HEK293 (cell line): ENCODE measurements around the gene SOX12.

Source experiments
- CTCF ChIA-PET: fragments of 350-600 bp; formaldehyde crosslinking; extraction: SDS; loops from one replicate; lab custom pipeline; 2021; ENCODE audit warnings: antibody characterized with exemption; lab: Yijun Ruan, JAX
- POLR2A ChIA-PET: fragments of 300-600 bp; formaldehyde crosslinking; extraction: SDS; loops from one replicate; lab custom pipeline; 2020; ENCODE audit warnings: antibody characterized with exemption, inconsistent platforms; lab: Yijun Ruan, JAX
- H3K27ac ChIP-seq: fragments of 200-500 bp; sonication (Bioruptor generic); 2 replicates; pipeline ENCODE4 v1.5.1; 2014; ENCODE audit warnings: low read depth, low read length, control low read depth, inconsistent platforms; ENCODE audit errors: extremely low read depth
- H3K36me3 ChIP-seq, 2 experiments: fragments of 200-500 bp in 1 of 2; sonication (Bioruptor generic) in 1 of 2; 1 replicate in 1 of 2; 2 replicates in 1 of 2; pipeline ENCODE4 v1.5.1; 2014 to 2017; ENCODE audit warnings: inconsistent platforms in 2 of 2, low read length in 2 of 2; ENCODE audit not compliant: control insufficient read depth in 2 of 2, insufficient read depth in 1 of 2
- H3K4me1 ChIP-seq: fragments of 200-500 bp; sonication (Bioruptor generic); 2 replicates; pipeline ENCODE4 v1.5.1; 2014; ENCODE audit warnings: mild to moderate bottlenecking, low read length, inconsistent platforms; ENCODE audit not compliant: control insufficient read depth, insufficient read depth
- H3K4me3 ChIP-seq: 2 replicates; pipeline ENCODE4 v1.5.1; 2011; ENCODE audit warnings: low read depth, mild to moderate bottlenecking, control low read depth, low read length, moderate library complexity
- H3K9me3 ChIP-seq: fragments of 200-500 bp; sonication (Bioruptor generic); 2 replicates; pipeline ENCODE4 v1.5.1; 2014; ENCODE audit warnings: low read depth, low read length, inconsistent platforms; ENCODE audit not compliant: control insufficient read depth, insufficient read depth
- GFI1B ChIP-seq: fragments of 450-650 bp; formaldehyde crosslinking; IDR thresholded peaks from 2 replicates; pipeline ENCODE4 v1.5.1; 2016; ENCODE audit warnings: missing biosample characterization, missing genetic modification characterization
- GLI2 ChIP-seq: fragments of 450-650 bp; formaldehyde crosslinking; IDR thresholded peaks from 2 replicates; pipeline ENCODE4; 2017; ENCODE audit warnings: missing biosample characterization, missing genetic modification characterization, low read depth, borderline replicate concordance
- OSR2 ChIP-seq: fragments of 450-650 bp; formaldehyde crosslinking; IDR thresholded peaks from 2 replicates; pipeline ENCODE4 v1.5.1; 2016; ENCODE audit warnings: missing biosample characterization, missing genetic modification characterization
- RBAK ChIP-seq: fragments of 450-650 bp; formaldehyde crosslinking; IDR thresholded peaks from 2 replicates; pipeline ENCODE4 v1.5.1; 2016; ENCODE audit warnings: missing biosample characterization, missing genetic modification characterization
- REPIN1 ChIP-seq: fragments of 450-650 bp; formaldehyde crosslinking; IDR thresholded peaks from 2 replicates; pipeline ENCODE4 v1.5.1; 2017; ENCODE audit warnings: missing biosample characterization, missing genetic modification characterization, low read depth
- SALL2 ChIP-seq: fragments of 450-650 bp; formaldehyde crosslinking; IDR thresholded peaks from 2 replicates; pipeline ENCODE4 v1.5.0; 2017; ENCODE audit warnings: missing biosample characterization, mild to moderate bottlenecking, missing genetic modification characterization, borderline replicate concordance
- WT1 ChIP-seq: fragments of 450-650 bp; formaldehyde crosslinking; IDR thresholded peaks from 2 replicates; pipeline ENCODE4 v1.5.1; 2016; ENCODE audit warnings: missing biosample characterization, missing genetic modification characterization
- ZBTB1 ChIP-seq: fragments of 450-650 bp; formaldehyde crosslinking; IDR thresholded peaks from 2 replicates; pipeline ENCODE4 v1.5.1; 2016; ENCODE audit warnings: missing biosample characterization, missing genetic modification characterization
- ZBTB17 ChIP-seq: fragments of 450-650 bp; formaldehyde crosslinking; IDR thresholded peaks from 2 replicates; pipeline ENCODE4 v1.5.1; 2016; ENCODE audit warnings: missing biosample characterization, missing genetic modification characterization
- ZFP3 ChIP-seq: fragments of 450-650 bp; formaldehyde crosslinking; IDR thresholded peaks from 2 replicates; pipeline ENCODE4 v1.5.1; 2016; ENCODE audit warnings: low read depth, missing biosample characterization, missing genetic modification characterization
- ZIC2 ChIP-seq: fragments of 450-650 bp; formaldehyde crosslinking; IDR thresholded peaks from 2 replicates; pipeline ENCODE4 v1.5.1; 2016; ENCODE audit warnings: missing biosample characterization, missing genetic modification characterization
- ZNF132 ChIP-seq: fragments of 450-650 bp; formaldehyde crosslinking; IDR thresholded peaks from 2 replicates; pipeline ENCODE4 v1.5.1; 2017; ENCODE audit warnings: missing biosample characterization, missing genetic modification characterization, borderline replicate concordance
- ZNF214 ChIP-seq: fragments of 450-650 bp; formaldehyde crosslinking; IDR thresholded peaks from 2 replicates; pipeline ENCODE4 v1.5.1; 2017; ENCODE audit warnings: missing biosample characterization, mild to moderate bottlenecking, missing genetic modification characterization, borderline replicate concordance
- ZNF221 ChIP-seq: fragments of 450-650 bp; formaldehyde crosslinking; IDR thresholded peaks from 2 replicates; pipeline ENCODE4 v1.5.1; 2017; ENCODE audit warnings: missing biosample characterization, missing genetic modification characterization, borderline replicate concordance
- ZNF394 ChIP-seq: fragments of 450-650 bp; formaldehyde crosslinking; IDR thresholded peaks from 2 replicates; pipeline ENCODE4 v1.5.1; 2016; ENCODE audit warnings: missing biosample characterization, missing genetic modification characterization, mild to moderate bottlenecking, moderate library complexity, borderline replicate concordance
- ZNF571 ChIP-seq: fragments of 450-650 bp; formaldehyde crosslinking; IDR thresholded peaks from 2 replicates; pipeline ENCODE4 v1.5.0; 2017; ENCODE audit warnings: missing biosample characterization, missing genetic modification characterization
- ZNF610 ChIP-seq: fragments of 450-650 bp; formaldehyde crosslinking; IDR thresholded peaks from 2 replicates; pipeline ENCODE4 v1.5.1; 2016; ENCODE audit warnings: missing biosample characterization, missing genetic modification characterization, borderline replicate concordance
- ZNF629 ChIP-seq: fragments of 450-650 bp; formaldehyde crosslinking; IDR thresholded peaks from 2 replicates; pipeline ENCODE4 v1.5.1; 2017; ENCODE audit warnings: missing biosample characterization, missing genetic modification characterization
- ZNF791 ChIP-seq: fragments of 450-650 bp; formaldehyde crosslinking; IDR thresholded peaks from 2 replicates; pipeline ENCODE4 v1.5.1; 2016; ENCODE audit warnings: missing biosample characterization, missing genetic modification characterization
- TF ChIP-seq, protein P1 (sequence below): fragments of 450-650 bp; formaldehyde crosslinking; IDR thresholded peaks from 2 replicates; pipeline ENCODE4 v1.5.1; 2016; ENCODE audit warnings: missing biosample characterization, missing genetic modification characterization
- TF ChIP-seq, protein P2 (sequence below): fragments of 450-650 bp; formaldehyde crosslinking; IDR thresholded peaks from 2 replicates; pipeline ENCODE4 v1.5.1; 2017; ENCODE audit warnings: missing biosample characterization, missing genetic modification characterization
- TF ChIP-seq, protein P3 (sequence below): fragments of 450-650 bp; formaldehyde crosslinking; IDR thresholded peaks from 2 replicates; pipeline ENCODE4 v1.5.1; 2016; ENCODE audit warnings: missing biosample characterization, missing genetic modification characterization
- TF ChIP-seq, protein P4 (sequence below): fragments of 450-650 bp; formaldehyde crosslinking; IDR thresholded peaks from 2 replicates; pipeline ENCODE4; 2016; ENCODE audit warnings: missing biosample characterization, missing genetic modification characterization

Gene SOX12

DNA sequence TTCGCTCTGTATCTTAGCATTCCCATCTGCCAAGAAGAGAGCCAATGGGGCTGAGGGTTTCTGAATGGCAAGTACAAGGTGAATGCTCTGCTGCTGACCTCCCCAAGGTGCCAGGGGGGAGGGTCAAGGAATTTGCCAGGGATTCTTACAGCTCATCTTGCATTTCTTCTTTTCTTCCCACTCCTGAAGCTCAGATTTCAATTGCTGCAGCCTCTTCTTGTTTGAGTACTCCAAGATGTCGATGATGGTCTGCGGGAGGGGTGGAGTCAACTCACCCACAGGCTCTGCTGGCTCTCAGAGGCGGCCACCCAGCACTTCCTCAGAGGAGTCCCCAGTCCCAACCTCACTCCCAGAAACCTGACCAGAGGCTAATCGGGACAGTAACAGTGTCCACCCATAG, 47.2 kb upstream of the SOX12 start:
- H3K4me3 ChIP-seq: no peak overlapping the region
- ChIA-PET CTCF (interaction anchor here (0.6 to 1.6 kb wide), 3 partner anchors 51 to 283 kb away, joined by 3 to 4 read pairs (median 3); no protein-coding TSS in a partner anchor), POLR2A (no interaction called here)
- H3K9me3 ChIP-seq: no peaks in the 10 kb centered on the region
- peaks cover 15 to 45% of the 10 kb centered on the region in 2 experiments; a peak in 2 of 3 replicates for H3K36me3 ChIP-seq
- H3K4me1 ChIP-seq: no peaks in the 10 kb centered on the region
- TF ChIP-seq WT1 (tag by site-specific recombination) (no peak), GLI2 (tag by site-specific recombination) (no peak), ZNF394 (no peak), ZNF214 (tag by site-specific recombination) (no peak), ZNF629 (tag by site-specific recombination) (no peak)
- TF ChIP-seq, protein P1, sequence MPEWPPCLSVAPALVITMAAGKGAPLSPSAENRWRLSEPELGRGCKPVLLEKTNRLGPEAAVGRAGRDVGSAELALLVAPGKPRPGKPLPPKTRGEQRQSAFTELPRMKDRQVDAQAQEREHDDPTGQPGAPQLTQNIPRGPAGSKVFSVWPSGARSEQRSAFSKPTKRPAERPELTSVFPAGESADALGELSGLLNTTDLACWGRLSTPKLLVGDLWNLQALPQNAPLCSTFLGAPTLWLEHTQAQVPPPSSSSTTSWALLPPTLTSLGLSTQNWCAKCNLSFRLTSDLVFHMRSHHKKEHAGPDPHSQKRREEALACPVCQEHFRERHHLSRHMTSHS (tag by site-specific recombination): no peak
- TF ChIP-seq, protein P2, sequence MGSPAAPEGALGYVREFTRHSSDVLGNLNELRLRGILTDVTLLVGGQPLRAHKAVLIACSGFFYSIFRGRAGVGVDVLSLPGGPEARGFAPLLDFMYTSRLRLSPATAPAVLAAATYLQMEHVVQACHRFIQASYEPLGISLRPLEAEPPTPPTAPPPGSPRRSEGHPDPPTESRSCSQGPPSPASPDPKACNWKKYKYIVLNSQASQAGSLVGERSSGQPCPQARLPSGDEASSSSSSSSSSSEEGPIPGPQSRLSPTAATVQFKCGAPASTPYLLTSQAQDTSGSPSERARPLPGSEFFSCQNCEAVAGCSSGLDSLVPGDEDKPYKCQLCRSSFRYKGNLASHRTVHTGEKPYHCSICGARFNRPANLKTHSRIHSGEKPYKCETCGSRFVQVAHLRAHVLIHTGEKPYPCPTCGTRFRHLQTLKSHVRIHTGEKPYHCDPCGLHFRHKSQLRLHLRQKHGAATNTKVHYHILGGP (tag by site-specific recombination): no peak
- TF ChIP-seq, protein P3, sequence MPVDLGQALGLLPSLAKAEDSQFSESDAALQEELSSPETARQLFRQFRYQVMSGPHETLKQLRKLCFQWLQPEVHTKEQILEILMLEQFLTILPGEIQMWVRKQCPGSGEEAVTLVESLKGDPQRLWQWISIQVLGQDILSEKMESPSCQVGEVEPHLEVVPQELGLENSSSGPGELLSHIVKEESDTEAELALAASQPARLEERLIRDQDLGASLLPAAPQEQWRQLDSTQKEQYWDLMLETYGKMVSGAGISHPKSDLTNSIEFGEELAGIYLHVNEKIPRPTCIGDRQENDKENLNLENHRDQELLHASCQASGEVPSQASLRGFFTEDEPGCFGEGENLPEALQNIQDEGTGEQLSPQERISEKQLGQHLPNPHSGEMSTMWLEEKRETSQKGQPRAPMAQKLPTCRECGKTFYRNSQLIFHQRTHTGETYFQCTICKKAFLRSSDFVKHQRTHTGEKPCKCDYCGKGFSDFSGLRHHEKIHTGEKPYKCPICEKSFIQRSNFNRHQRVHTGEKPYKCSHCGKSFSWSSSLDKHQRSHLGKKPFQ (tag by site-specific recombination): no peak
- no peak overlapping the region for H3K27ac ChIP-seq

DNA sequence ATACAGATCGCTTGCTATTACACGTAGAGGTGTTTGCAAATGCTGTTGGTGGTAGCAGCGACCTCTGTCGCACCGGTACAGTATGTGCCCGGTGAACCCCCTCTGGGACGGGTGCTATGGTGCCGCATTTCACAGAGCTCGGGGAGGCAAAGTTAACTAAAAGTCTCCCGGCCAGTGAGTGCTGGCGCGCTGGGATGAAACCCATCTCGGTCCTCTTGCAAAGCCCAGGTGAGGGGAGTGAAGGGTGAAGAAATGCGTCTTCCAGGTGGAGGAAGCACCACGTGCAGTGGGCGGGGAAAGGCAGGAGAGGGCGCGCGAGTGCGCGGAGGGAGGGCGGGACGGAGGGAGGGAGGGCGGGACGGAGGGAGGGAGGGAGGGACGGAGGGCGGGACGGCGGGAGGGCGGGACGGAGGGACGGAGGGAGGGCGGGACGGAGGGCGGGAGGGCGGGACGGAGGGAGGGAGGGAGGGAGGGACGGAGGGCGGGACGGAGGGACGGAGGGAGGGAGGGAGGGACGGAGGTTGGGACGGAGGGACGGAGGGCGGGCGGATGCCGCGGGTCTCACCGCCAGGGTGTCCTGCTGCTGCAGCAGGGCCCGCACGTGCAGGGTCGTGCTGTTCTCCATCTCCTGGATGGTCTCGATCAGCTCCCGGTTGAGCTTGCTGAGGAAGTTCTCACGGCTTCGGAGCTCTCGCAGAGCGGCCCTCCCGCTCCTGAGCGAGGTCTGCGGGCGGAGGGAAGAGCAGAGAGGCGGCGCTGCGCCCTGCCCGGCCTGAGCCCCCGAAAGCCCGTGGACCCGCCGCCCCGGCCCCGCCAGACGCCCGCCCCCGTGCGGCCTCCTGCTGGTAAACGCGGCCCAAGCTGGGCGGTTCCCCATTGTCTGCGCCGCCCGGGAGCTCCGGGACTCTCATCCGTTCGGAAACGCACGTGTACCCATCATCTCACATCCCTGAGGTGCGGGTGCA, 46.5 kb upstream of the SOX12 start:
- Histone ChIP-seq H3K9me3 (no peaks in the 10 kb centered on the region), H3K36me3 (peaks cover 15 to 45% of the 10 kb centered on the region in 2 experiments; a peak in 2 of 3 replicates), H3K4me3 (no peak overlapping the region), H3K27ac (no peak overlapping the region), H3K4me1 (no peaks in the 10 kb centered on the region)
- no peak for TF ChIP-seq ZFP3 (tag by site-specific recombination)
- no peak for TF ChIP-seq GFI1B (tag by site-specific recombination)
- TF ChIP-seq, protein P4, sequence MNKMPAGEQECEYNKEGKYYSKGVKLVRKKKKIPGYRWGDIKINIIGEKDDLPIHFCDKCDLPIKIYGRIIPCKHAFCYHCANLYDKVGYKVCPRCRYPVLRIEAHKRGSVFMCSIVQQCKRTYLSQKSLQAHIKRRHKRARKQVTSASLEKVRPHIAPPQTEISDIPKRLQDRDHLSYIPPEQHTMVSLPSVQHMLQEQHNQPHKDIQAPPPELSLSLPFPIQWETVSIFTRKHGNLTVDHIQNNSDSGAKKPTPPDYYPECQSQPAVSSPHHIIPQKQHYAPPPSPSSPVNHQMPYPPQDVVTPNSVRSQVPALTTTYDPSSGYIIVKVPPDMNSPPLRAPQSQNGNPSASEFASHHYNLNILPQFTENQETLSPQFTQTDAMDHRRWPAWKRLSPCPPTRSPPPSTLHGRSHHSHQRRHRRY (tag by site-specific recombination): no peak
- no peak for TF ChIP-seq ZBTB1 (tag by site-specific recombination)
- POLR2A ChIA-PET: no interaction called here
- CTCF ChIA-PET: interaction anchor here (1.6 to 1.9 kb wide), 2 partner anchors 10 to 51 kb away, joined by 3 to 5 read pairs; no protein-coding TSS in a partner anchor

DNA sequence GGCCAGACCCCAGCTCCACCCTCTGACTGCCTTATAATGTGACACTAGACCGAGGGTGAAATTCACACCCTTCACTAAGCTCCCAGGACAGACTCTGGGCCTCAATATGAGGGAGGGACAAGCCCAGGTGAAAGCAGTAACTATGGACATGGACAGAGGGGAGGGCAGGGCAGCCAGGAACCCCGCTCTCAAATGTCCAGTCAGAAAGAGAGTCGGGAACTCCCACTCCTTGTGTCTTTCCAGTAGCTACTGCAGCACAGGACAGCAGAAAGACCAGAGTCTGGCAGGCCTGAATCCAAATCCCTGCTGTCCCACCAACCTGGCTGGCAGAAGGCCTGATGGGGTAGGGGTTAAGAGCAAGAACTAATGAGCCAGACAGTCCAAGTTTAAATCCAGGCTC, 41.2 kb upstream of the SOX12 start:
- Histone ChIP-seq H3K4me3 (no peak overlapping the region), H3K9me3 (no peaks in the 10 kb centered on the region), H3K27ac (no peak overlapping the region), H3K4me1 (no peaks in the 10 kb centered on the region), H3K36me3 (peaks cover 15 to 24% of the 10 kb centered on the region in 2 experiments; a peak in 2 of 3 replicates)
- CTCF ChIA-PET: interaction anchor here (1.1 to 2.7 kb wide), 2 partner anchors 16 to 18 kb away, joined by 3 to 7 read pairs; no protein-coding TSS in a partner anchor
- TF ChIP-seq SALL2 (no peak), REPIN1 (tag by site-specific recombination) (no peak), ZNF571 (tag by site-specific recombination) (no peak), ZBTB17 (no peak), ZIC2 (no peak), WT1 (tag by site-specific recombination) (no peak), OSR2 (no peak), ZNF791 (tag by site-specific recombination) (no peak), ZNF610 (no peak), RBAK (tag by site-specific recombination) (no peak), ZNF221 (tag by site-specific recombination) (no peak), ZNF132 (no peak)
- POLR2A ChIA-PET: interaction anchor here (0.5 kb wide), 1 partner anchor 426 kb away, joined by 6 read pairs; no protein-coding TSS in a partner anchor
